ENCODE data around the gene ASAP3.

Gene ASAP3

GRCh38 chr1:23420778-23421177 is 63.2 kb downstream of the ASAP3 start:
- no peak overlapping the region for H3K27ac ChIP-seq (ENCODE audit: low read length)
- DNase-seq, result no peak

GRCh38 chr1:23419180-23419579 is 64.8 kb downstream of the ASAP3 start:
- H3K27me3 ChIP-seq (ENCODE audit: insufficient read depth, low read length, poor library complexity), result peaks cover 12% of the 10 kb centered on the region
- H3K4me3 ChIP-seq (ENCODE audit: low read depth in 1 of 2, low read length in 2 of 2), result no peak overlapping the region
- no peaks in the 10 kb centered on the region for H3K79me2 ChIP-seq (ENCODE audit: insufficient read depth, low read length)
- no peak for ATAC-seq (ENCODE audit: insufficient read depth, low read depth)
- H3K9me3 ChIP-seq (ENCODE audit: insufficient read depth, low read length, severe bottlenecking), result no peaks in the 10 kb centered on the region
- no peak overlapping the region for H2AFZ ChIP-seq (ENCODE audit: low read depth, low read length)
- H3K4me1 ChIP-seq (ENCODE audit: insufficient read depth, low read length), result no peaks in the 10 kb centered on the region
- no peaks in the 10 kb centered on the region for H4K20me1 ChIP-seq (ENCODE audit: insufficient read depth, low read length)
- H3K9ac ChIP-seq (ENCODE audit: low read depth, low read length), result no peak overlapping the region
- H3K4me2 ChIP-seq (ENCODE audit: insufficient read depth, low read length), result no peak overlapping the region
- TF ChIP-seq CTCF (IDR thresholded peaks at IDR 0.05; ENCODE audit: borderline replicate concordance, extremely low read depth, low read length, poor library complexity, severe bottlenecking) (no peak), EZH2 (IDR thresholded peaks at IDR 0.05; ENCODE audit: borderline replicate concordance, low read depth, low read length, severe bottlenecking) (no peak)
- no peak for DNase-seq
- H3K36me3 ChIP-seq (ENCODE audit: insufficient read depth, low read length), result no peaks in the 10 kb centered on the region
- H3K27ac ChIP-seq (ENCODE audit: low read length), result no peak overlapping the region

More at GRCh38 chr1:23420778-23421177, 63.2 kb downstream of the ASAP3 start:
- Histone ChIP-seq H3K4me3 (ENCODE audit: low read depth in 1 of 2, low read length in 2 of 2) (no peak overlapping the region), H3K4me1 (ENCODE audit: insufficient read depth, low read length) (no peaks in the 10 kb centered on the region), H3K27me3 (ENCODE audit: insufficient read depth, low read length, poor library complexity) (peaks cover 11% of the 10 kb centered on the region), H3K9ac (ENCODE audit: low read depth, low read length) (no peak overlapping the region), H4K20me1 (ENCODE audit: insufficient read depth, low read length) (no peaks in the 10 kb centered on the region), H3K9me3 (ENCODE audit: insufficient read depth, low read length, severe bottlenecking) (no peaks in the 10 kb centered on the region), H3K36me3 (ENCODE audit: insufficient read depth, low read length) (no peaks in the 10 kb centered on the region), H3K4me2 (ENCODE audit: insufficient read depth, low read length) (no peak overlapping the region), H3K79me2 (ENCODE audit: insufficient read depth, low read length) (no peaks in the 10 kb centered on the region), H2AFZ (ENCODE audit: low read depth, low read length) (no peak overlapping the region)
- TF ChIP-seq CTCF (IDR thresholded peaks at IDR 0.05; ENCODE audit: borderline replicate concordance, extremely low read depth, low read length, poor library complexity, severe bottlenecking) (no peak), EZH2 (IDR thresholded peaks at IDR 0.05; ENCODE audit: borderline replicate concordance, low read depth, low read length, severe bottlenecking) (no peak)
- no peak for ATAC-seq (ENCODE audit: insufficient read depth, low read depth)

- H3K9ac ChIP-seq (ENCODE audit: low read depth, low read length), result no peak overlapping the region
- H3K9me3 ChIP-seq (ENCODE audit: insufficient read depth, low read length, severe bottlenecking), result no peaks in the 10 kb centered on the region
- H3K27ac ChIP-seq (ENCODE audit: low read length), result no peak overlapping the region
- no peak for DNase-seq
- H2AFZ ChIP-seq (ENCODE audit: low read depth, low read length), result no peak overlapping the region
- peaks cover 12% of the 10 kb centered on the region for H3K27me3 ChIP-seq (ENCODE audit: insufficient read depth, low read length, poor library complexity)
- no peak overlapping the region for H3K4me3 ChIP-seq (ENCODE audit: low read depth in 1 of 2, low read length in 2 of 2)
- no peaks in the 10 kb centered on the region for H3K79me2 ChIP-seq (ENCODE audit: insufficient read depth, low read length)
- H3K4me1 ChIP-seq (ENCODE audit: insufficient read depth, low read length), result no peaks in the 10 kb centered on the region
- H3K36me3 ChIP-seq (ENCODE audit: insufficient read depth, low read length), result no peaks in the 10 kb centered on the region
- H4K20me1 ChIP-seq (ENCODE audit: insufficient read depth, low read length), result no peaks in the 10 kb centered on the region
- ATAC-seq (ENCODE audit: insufficient read depth, low read depth), result no peak
- no peak overlapping the region for H3K4me2 ChIP-seq (ENCODE audit: insufficient read depth, low read length)
- TF ChIP-seq EZH2 (IDR thresholded peaks at IDR 0.05; ENCODE audit: borderline replicate concordance, low read depth, low read length, severe bottlenecking), result no peak
- TF ChIP-seq CTCF (IDR thresholded peaks at IDR 0.05; ENCODE audit: borderline replicate concordance, extremely low read depth, low read length, poor library complexity, severe bottlenecking), result no peak
Measured at GRCh38 chr1:23417570-23417969, 66.4 kb downstream of the ASAP3 start.

- Histone ChIP-seq H3K9me3 (ENCODE audit: insufficient read depth, low read length, severe bottlenecking) (no peaks in the 10 kb centered on the region), H3K4me3 (ENCODE audit: low read depth in 1 of 2, low read length in 2 of 2) (no peak overlapping the region), H3K79me2 (ENCODE audit: insufficient read depth, low read length) (no peaks in the 10 kb centered on the region), H2AFZ (ENCODE audit: low read depth, low read length) (no peak overlapping the region), H3K4me2 (ENCODE audit: insufficient read depth, low read length) (no peak overlapping the region), H3K27me3 (ENCODE audit: insufficient read depth, low read length, poor library complexity) (peaks cover 12% of the 10 kb centered on the region), H3K27ac (ENCODE audit: low read length) (no peak overlapping the region), H3K9ac (ENCODE audit: low read depth, low read length) (no peak overlapping the region), H4K20me1 (ENCODE audit: insufficient read depth, low read length) (no peaks in the 10 kb centered on the region), H3K36me3 (ENCODE audit: insufficient read depth, low read length) (no peaks in the 10 kb centered on the region), H3K4me1 (ENCODE audit: insufficient read depth, low read length) (no peaks in the 10 kb centered on the region)
- DNase-seq (no peak), ATAC-seq (ENCODE audit: insufficient read depth, low read depth) (no peak)
- TF ChIP-seq CTCF (IDR thresholded peaks at IDR 0.05; ENCODE audit: borderline replicate concordance, extremely low read depth, low read length, poor library complexity, severe bottlenecking) (no peak), EZH2 (IDR thresholded peaks at IDR 0.05; ENCODE audit: borderline replicate concordance, low read depth, low read length, severe bottlenecking) (no peak)
Measured at GRCh38 chr1:23416964-23417363, 67.0 kb downstream of the ASAP3 start.
